Astrocyte of the cerebellum (primary cell): ENCODE results near the gene ATAD2B.
A peak's percentile ranks its signal among the peaks of the same experiment; 100 is the strongest.

ENCODE experiments used
- DNase-seq: peaks from one replicate; pipeline ENCODE4 v3.0.0-alpha.2; 2011; ENCODE audit warnings: low read depth
- H3K4me3 ChIP-seq: 2 replicates; pipeline ENCODE4 v1.5.1; 2011; ENCODE audit warnings: mild to moderate bottlenecking, low read depth, low read length, moderate library complexity
- in situ Hi-C: cut with HindIII; loops from 2 replicates; pipeline ENCODE4 v1.10.0; 2017; ENCODE audit warnings: low sequenced_read_pairs
- TF ChIP-seq, protein P1 (sequence below): IDR thresholded peaks from 2 replicates; pipeline ENCODE4 v1.5.1; 2012; ENCODE audit warnings: low read length, low read depth, moderate library complexity, mild to moderate bottlenecking; ENCODE audit errors: missing control alignments

ATAD2B gene

DNA sequence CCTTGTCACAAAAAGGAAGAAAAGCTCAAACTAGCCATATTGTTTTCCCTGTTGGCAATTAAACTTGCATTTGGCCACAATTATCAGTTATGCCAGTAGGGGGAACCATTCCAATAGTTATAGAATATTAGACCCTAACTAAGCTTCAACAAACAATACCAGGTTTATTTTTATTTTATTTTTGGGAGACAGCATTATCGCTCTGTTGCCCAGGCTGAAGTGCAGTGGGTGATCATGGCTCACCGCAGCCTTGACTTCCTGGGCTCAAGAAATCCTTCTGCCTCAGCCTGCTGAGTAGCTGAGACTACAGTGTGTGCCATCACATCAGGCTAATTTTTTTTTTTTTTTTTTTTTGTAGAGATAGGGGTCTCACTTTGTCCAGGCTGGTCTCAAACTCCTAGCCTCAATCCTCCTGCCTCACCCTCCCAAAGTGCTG is 102.1 kb downstream of the ATAD2B start:
- in situ Hi-C loops: loop anchor here (5.0 kb wide), 1 partner anchor 243 kb away; no protein-coding TSS in a partner anchor
- no peak overlapping the region for H3K4me3 ChIP-seq
- peak; percentile 46 for DNase-seq
- TF ChIP-seq, protein P1, sequence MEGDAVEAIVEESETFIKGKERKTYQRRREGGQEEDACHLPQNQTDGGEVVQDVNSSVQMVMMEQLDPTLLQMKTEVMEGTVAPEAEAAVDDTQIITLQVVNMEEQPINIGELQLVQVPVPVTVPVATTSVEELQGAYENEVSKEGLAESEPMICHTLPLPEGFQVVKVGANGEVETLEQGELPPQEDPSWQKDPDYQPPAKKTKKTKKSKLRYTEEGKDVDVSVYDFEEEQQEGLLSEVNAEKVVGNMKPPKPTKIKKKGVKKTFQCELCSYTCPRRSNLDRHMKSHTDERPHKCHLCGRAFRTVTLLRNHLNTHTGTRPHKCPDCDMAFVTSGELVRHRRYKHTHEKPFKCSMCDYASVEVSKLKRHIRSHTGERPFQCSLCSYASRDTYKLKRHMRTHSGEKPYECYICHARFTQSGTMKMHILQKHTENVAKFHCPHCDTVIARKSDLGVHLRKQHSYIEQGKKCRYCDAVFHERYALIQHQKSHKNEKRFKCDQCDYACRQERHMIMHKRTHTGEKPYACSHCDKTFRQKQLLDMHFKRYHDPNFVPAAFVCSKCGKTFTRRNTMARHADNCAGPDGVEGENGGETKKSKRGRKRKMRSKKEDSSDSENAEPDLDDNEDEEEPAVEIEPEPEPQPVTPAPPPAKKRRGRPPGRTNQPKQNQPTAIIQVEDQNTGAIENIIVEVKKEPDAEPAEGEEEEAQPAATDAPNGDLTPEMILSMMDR: peak; percentile 58

DNA sequence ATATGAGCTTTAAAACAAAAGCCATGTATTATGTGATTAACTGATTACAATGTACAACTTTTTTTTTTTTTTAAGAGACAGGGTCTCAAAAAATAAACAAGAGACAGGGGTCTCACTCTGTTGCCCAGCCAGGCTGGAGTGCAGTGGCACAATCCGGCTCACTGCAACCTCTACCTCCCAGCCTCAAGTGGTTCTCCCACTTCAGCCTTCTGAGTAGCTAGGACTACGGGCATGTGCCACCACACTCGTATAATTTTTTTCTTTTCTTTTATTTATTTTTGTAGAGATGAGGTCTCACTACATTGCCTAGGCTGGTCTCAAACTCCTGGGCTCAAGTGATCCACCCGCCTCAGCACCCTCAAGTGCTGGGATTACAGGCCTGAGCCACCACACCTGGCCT is 103.1 kb downstream of the ATAD2B start:
- DNase-seq: no peak
- TF ChIP-seq, protein P1: no peak
- in situ Hi-C loops: no loop called here
- H3K4me3 ChIP-seq: no peak overlapping the region

DNA sequence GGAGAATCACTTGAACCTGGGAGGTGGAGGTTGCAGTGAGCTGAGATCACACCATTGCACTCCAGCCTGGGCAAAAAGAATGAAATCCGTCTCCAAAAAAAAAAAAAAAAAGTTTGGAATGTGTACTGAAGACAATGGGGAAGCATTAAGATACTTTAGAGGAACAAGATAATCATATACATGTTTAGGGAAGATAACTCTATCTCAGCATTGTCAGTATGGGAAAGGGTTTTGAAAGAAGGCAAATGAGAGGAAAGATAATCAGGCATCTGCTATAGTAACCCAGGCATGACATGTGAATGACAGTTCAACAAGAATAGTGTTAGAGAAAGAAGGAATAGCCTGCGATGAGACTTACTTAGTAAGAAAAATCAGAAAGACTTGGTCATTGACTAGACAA is 112.0 kb downstream of the ATAD2B start:
- H3K4me3 ChIP-seq: no peak overlapping the region
- no peak for DNase-seq
- in situ Hi-C loops: no loop called here
- TF ChIP-seq, protein P1: no peak

DNA sequence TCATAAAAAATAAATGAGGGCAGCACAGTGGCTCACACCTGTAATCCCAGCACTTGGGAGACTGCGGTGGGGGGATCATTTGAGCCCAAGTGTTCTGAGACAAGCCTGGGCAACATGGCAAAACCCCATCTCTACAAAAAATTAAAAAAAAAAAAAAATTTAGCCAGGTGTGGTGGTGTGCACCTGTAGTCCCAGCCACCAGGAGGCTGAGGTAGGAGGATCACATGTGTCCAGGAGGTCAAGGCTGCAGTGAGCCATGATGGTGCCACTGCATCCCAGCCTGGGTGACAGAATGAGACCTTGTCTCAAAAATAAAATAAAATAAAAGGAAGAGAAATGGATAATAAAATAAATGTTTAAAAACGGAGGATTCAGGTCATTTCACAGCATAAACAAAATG is 113.5 kb downstream of the ATAD2B start:
- TF ChIP-seq, protein P1: no peak
- DNase-seq: no peak
- in situ Hi-C loops: no loop called here
- no peak overlapping the region for H3K4me3 ChIP-seq

DNA sequence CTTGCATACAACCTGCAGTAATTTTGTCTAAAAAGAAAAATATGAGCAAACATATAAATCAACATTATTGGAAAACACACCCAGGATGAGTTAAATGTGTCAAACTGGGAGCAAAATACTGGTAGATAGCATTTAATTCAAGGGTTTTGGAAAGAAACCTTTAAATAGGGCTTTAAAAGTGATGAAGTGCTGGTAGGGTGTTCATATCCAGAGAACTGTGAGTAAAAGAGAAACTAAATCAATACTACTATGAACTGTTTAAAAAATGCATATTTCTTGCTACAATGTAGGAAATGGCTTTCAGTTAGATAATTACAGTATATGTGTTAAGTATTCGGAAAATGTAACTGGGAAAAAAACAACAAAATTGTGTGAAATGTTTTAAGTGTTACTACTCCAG is 117.8 kb downstream of the ATAD2B start:
- TF ChIP-seq, protein P1: no peak
- DNase-seq: no peak
- H3K4me3 ChIP-seq: no peak overlapping the region
- in situ Hi-C loops: no loop called here

DNA sequence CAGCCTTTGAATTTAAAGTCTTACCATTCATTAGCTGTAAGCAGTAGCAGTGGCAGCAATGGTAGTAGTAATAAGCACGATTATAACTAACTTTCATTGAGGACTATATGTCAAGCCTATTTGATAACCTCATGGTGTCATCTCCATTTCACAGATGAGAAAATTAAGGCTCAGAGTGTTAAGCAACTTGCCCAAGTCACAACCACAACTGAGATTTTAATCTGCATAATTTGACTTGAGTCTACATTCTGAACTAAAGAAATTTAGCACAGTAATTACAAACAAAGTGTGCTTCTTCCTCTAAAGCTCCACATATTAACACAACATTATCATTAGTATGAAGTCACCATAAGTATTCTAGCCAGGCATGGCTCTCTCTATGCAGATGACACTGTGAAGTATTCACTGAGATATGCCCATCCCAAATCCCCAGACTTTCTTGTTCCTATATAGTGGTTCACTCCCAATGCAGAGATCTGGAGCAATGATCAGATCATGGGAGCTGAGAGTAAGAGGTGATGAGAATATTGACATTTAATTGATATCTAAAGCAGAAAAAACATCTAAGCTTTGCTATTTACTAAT is 120.2 kb downstream of the ATAD2B start:
- in situ Hi-C loops: no loop called here
- H3K4me3 ChIP-seq: no peak overlapping the region
- DNase-seq: no peak
- TF ChIP-seq, protein P1: no peak
